ENCODE measurements around the gene CYP17A1.
"Not testable (repeated sequence)": the region's sequence is repeated elsewhere in the genome, so short reads cannot be mapped to it uniquely, and the experiment has no call there.

Gene CYP17A1

GRCh38 chr10:102837230-102837721 lies at the start of gene CYP17A1:
Gene CYP17A1 (minus strand): TSS chr10:102837413. CDS start chr10:102837361, 52 bp downstream.
- DNase-seq = no peak

- no peak for DNase-seq
These were observed 43.0 kb upstream of the CYP17A1 start for GRCh38 chr10:102880256-102880655.

- DNase-seq = no peak
These were observed 41.4 kb upstream of the CYP17A1 start for GRCh38 chr10:102878629-102879028.

- no peak for DNase-seq
These were observed 39.5 kb upstream of the CYP17A1 start for GRCh38 chr10:102876747-102877153.

- DNase-seq = no peak
These were observed 35.0 kb upstream of the CYP17A1 start for GRCh38 chr10:102872163-102872562.

- no peak for DNase-seq
These were observed 33.0 kb upstream of the CYP17A1 start for GRCh38 chr10:102870221-102870620.

GRCh38 chr10:102869258-102870198 lies 32.3 kb upstream of the CYP17A1 start, which contains the start of gene AS3MT:
Gene AS3MT (plus strand): TSS chr10:102869470. CDS start chr10:102869593, 123 bp downstream.
- DNase-seq = peak; percentile 6

- no peak for DNase-seq
These were observed 31.7 kb upstream of the CYP17A1 start for GRCh38 chr10:102868911-102869257.

GRCh38 chr10:102865620-102866019 lies 28.4 kb upstream of the CYP17A1 start:
- DNase-seq = no peak

GRCh38 chr10:102863660-102864059 lies 26.4 kb upstream of the CYP17A1 start:
- DNase-seq = no peak

- no peak for DNase-seq
These were observed 22.7 kb upstream of the CYP17A1 start for GRCh38 chr10:102859911-102860310.

GRCh38 chr10:102856758-102857424 lies 19.7 kb upstream of the CYP17A1 start:
- no peak for DNase-seq

GRCh38 chr10:102855731-102856436 lies 18.7 kb upstream of the CYP17A1 start:
- peak; percentile 79 for DNase-seq

GRCh38 chr10:102853237-102853636 lies 16.0 kb upstream of the CYP17A1 start:
- not testable (repeated sequence) for DNase-seq

GRCh38 chr10:102850025-102850518 lies 12.9 kb upstream of the CYP17A1 start:
- DNase-seq = no peak

- no peak for DNase-seq
These were observed 8.2 kb upstream of the CYP17A1 start for GRCh38 chr10:102845352-102845902.

GRCh38 chr10:102844190-102844776 lies 7.1 kb upstream of the CYP17A1 start:
- DNase-seq = not testable (repeated sequence)

- not testable (repeated sequence) for DNase-seq
These were observed 5.9 kb upstream of the CYP17A1 start for GRCh38 chr10:102843139-102843538.

GRCh38 chr10:102841827-102842345 lies 4.7 kb upstream of the CYP17A1 start:
- DNase-seq = no peak

- not testable (repeated sequence) for DNase-seq
These were observed 1.2 kb upstream of the CYP17A1 start for GRCh38 chr10:102838276-102838927.

GRCh38 chr10:102835007-102835482 lies 2.2 kb downstream of the CYP17A1 start:
- DNase-seq = peak; percentile 32

All from T1000 (cell line).